ENCODE results near the gene CLIC2.
"Not testable (repeated sequence)": the region's sequence is repeated elsewhere in the genome, so short reads cannot be mapped to it uniquely, and the experiment has no call there.

Gene CLIC2

GRCh38 chrX:155334486-155335336 lies at the start of gene CLIC2:
CLIC2 (minus strand) TSS chrX:155334614; CDS start chrX:155334427, 187 bp downstream.
- H3K4me3 ChIP-seq (replicated peaks in 1 of 2; ENCODE audit: low read depth in 2 of 2, low read length in 2 of 2), result no peak within 1 kb of the TSS
- peak; percentile 70 to 74 for DNase-seq (ENCODE audit: low read depth in 2 of 2)
- no peak for TF ChIP-seq CTCF (IDR thresholded peaks at IDR 0.05; ENCODE audit: low read depth, low read length)

GRCh38 chrX:155382529-155382967 lies 48.1 kb upstream of the CLIC2 start:
- not testable (repeated sequence) for DNase-seq (ENCODE audit: low read depth in 2 of 2)

DNA sequence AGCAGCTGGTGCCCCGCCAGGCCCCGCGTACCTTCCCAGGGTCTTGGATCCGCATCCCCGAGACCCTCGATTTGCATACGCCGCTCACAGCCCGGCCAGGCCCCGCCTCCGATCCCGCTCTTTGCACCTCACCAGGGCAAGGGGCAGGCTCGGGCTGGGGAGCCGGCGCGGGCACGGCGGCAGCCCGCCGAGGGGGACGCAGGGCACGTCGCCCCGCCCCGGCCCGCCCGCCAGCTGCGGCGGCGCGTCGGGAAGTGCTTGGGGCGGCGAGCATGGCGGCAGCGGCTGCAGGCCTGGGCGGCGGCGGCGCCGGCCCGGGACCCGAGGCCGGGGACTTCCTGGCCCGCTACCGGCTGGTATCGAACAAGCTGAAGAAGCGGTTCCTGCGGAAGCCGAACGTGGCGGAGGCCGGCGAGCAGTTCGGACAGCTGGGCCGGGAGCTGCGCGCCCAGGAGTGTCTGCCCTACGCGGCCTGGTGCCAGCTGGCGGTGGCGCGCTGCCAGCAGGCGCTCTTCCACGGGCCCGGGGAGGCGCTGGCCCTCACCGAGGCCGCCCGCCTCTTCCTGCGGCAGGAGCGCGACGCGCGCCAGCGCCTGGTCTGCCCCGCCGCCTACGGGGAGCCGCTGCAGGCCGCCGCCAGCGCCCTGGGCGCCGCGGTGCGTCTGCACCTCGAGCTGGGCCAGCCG lies 47.6 kb upstream of the CLIC2 start, which contains the start of gene F8A2:
Gene F8A2, plus strand, starts transcription at position 253 of the 686 bp plus-strand sequence. Its CDS starts 20 bp downstream, at position 273.
- H3K4me3 ChIP-seq (replicated peaks in 1 of 2; ENCODE audit: low read depth in 2 of 2, low read length in 2 of 2); DNase-seq (ENCODE audit: low read depth in 2 of 2): not testable (repeated sequence)

More at GRCh38 chrX:155382529-155382967, 48.1 kb upstream of the CLIC2 start:
- H3K4me3 ChIP-seq (replicated peaks in 1 of 2; ENCODE audit: low read depth in 2 of 2, low read length in 2 of 2), result not testable (repeated sequence)

DNA sequence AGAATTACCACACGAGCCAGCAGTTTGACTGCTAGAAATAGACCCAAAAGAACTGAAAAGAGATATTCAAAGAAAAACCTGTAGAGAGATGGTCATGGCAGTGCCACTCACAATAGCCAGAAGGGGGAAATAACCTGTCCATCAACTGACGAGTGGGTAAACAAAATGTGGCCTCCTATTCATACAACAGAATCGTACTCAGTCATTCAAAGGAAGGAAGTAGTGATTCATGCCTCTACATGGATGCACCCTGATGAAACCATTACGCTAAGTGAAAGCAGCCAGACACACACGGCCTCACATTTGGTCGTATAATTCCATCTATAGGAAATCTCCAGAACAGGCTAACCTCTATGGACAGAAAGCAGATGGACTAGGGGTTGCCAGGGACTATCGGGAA lies 45.4 kb upstream of the CLIC2 start:
- H3K4me3 ChIP-seq (replicated peaks in 1 of 2; ENCODE audit: low read depth in 2 of 2, low read length in 2 of 2); DNase-seq (ENCODE audit: low read depth in 2 of 2): not testable (repeated sequence)

DNA sequence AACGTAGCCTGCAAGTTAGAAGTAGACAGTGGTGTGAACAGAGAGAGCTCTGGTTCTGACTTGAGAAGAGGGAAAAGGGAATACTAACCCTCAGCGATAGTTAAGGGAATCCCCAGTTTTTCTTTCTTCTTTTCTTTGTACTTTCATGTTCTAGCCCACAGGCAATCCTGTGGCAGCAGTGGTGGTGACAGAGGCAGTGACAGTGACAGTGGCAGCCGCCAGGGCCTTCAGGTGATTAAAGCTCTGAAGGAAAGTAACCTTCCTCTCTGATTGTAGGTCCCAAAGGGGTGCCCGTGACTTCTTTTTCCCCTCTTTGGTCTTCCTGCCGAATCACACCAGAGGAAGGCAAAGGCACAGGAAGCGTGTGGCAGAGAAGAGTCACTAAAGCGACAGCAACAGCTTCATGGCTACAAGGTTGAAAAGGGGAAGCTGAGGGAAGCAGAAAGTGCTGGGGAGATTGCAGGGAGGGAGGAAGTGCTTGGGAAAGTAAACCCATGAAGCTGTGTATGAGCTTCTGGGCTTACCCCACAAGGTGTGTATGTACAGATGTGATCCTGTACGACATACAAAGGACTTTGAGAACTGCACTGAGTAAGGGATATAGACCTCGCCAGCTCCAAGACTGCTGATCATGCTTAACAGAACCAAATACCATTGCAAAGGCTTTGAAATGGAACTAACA lies 39.5 kb upstream of the CLIC2 start:
- DNase-seq (ENCODE audit: low read depth in 2 of 2); H3K4me3 ChIP-seq (replicated peaks in 1 of 2; ENCODE audit: low read depth in 2 of 2, low read length in 2 of 2): not testable (repeated sequence)

- not testable (repeated sequence) for DNase-seq (ENCODE audit: low read depth in 2 of 2); H3K4me3 ChIP-seq (replicated peaks in 1 of 2; ENCODE audit: low read depth in 2 of 2, low read length in 2 of 2)
Observed at GRCh38 chrX:155363712-155364111, 29.3 kb upstream of the CLIC2 start.

DNA sequence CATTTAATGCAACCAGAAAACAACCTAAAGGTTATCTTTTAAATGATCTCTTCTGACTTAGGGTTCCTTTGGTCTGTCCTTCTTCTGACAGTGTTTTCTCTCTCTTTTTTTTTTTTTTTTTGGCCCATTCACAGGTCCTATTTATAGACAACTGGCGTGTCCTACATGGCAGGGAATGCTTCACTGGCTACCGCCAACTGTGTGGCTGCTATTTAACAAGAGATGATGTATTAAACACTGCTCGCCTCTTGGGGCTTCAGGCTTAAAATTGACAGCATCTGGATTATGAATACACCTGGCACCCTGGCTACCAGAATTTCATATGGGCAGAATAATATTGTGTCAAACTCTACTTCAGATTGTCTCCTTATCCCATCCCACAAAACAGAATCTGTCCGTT lies 15.0 kb upstream of the CLIC2 start:
- not testable (repeated sequence) for DNase-seq (ENCODE audit: low read depth in 2 of 2); H3K4me3 ChIP-seq (replicated peaks in 1 of 2; ENCODE audit: low read depth in 2 of 2, low read length in 2 of 2)

DNA sequence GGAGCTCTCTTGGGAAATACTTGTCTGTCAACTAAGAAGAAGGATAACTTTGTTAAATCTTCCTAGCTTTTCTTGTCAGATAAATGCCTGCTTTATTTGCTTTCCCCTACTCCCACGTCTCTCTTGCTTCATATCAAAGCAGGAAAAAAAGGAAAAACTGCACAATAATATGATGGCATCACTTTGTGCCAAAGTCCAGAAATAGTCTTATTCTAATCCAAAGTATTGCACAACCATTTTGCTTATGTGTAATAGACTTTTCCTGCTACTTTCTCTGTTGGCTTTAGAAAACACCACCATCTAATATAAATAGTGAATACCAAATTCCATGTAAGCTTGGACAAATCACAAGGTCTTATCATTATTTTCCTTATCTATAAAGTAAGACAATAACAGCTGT lies 11.3 kb upstream of the CLIC2 start:
- H3K4me3 ChIP-seq (replicated peaks in 1 of 2; ENCODE audit: low read depth in 2 of 2, low read length in 2 of 2); DNase-seq (ENCODE audit: low read depth in 2 of 2): not testable (repeated sequence)

GRCh38 chrX:155335337-155335712 lies 911 bp upstream of the CLIC2 start:
- H3K4me3 ChIP-seq (replicated peaks in 1 of 2; ENCODE audit: low read depth in 2 of 2, low read length in 2 of 2); DNase-seq (ENCODE audit: low read depth in 2 of 2): not testable (repeated sequence)

- no peak overlapping the region for H3K4me3 ChIP-seq (replicated peaks in 1 of 2; ENCODE audit: low read depth in 2 of 2, low read length in 2 of 2)
- no peak for TF ChIP-seq CTCF (IDR thresholded peaks at IDR 0.05; ENCODE audit: low read depth, low read length)
- no peak for DNase-seq (ENCODE audit: low read depth in 2 of 2)
Observed at GRCh38 chrX:155333544-155334100, 792 bp downstream of the CLIC2 start.
